ENCODE results near the gene GBGT1. TPM values are rescaled to one million over a fixed set of nuclear protein-coding genes. Genes with fewer than 3 reads are reported as not detected.

GBGT1 gene
- total RNA-seq: 1.3 and 5.7 TPM in 2 replicates

GRCh38 chr9:133163504-133164172, at the start of gene GBGT1:
Gene GBGT1 (minus strand): TSS chr9:133163914. CDS start chr9:133162412, 1,502 bp downstream.

GRCh38 chr9:133208880-133209300, 45.2 kb upstream of the GBGT1 start, which contains the start of gene OBP2B:
Gene OBP2B (minus strand): TSS chr9:133209250. CDS start chr9:133209199, 51 bp downstream.

GRCh38 chr9:133121198-133121914, 42.4 kb downstream of the GBGT1 start, which contains the start of gene RALGDS:
Gene RALGDS (minus strand): TSS chr9:133121240. CDS start chr9:133121154, 86 bp downstream.

Other genes with a start within 250 kb of the GBGT1 start
- gene TSC1, start 219.3 kb downstream of the GBGT1 start, total RNA-seq: 29.2 and 40.4 TPM in 2 replicates
- not detected in 2 replicates for gene GFI1B, start 185.2 kb downstream of the GBGT1 start, total RNA-seq
- gene GTF3C5, start 132.9 kb downstream of the GBGT1 start, total RNA-seq: 28.7 and 33.3 TPM in 2 replicates
- 0.32 and 0.34 TPM in 2 replicates for gene CEL, start 101.9 kb downstream of the GBGT1 start, total RNA-seq
- gene RALGDS, start 42.7 kb downstream of the GBGT1 start, total RNA-seq: 20.2 and 20.4 TPM in 2 replicates
- gene OBP2B, start 45.3 kb upstream of the GBGT1 start, total RNA-seq: not detected in 2 replicates
- not detected in 2 replicates for gene ABO, start 111.3 kb upstream of the GBGT1 start, total RNA-seq
- 7.4 and 8.1 TPM in 2 replicates for gene SURF6, start 172.3 kb upstream of the GBGT1 start, total RNA-seq
- gene MED22, start 184.2 kb upstream of the GBGT1 start, total RNA-seq: 9.9 and 21.4 TPM in 2 replicates
- 2,604 and 3,068 TPM in 2 replicates for gene RPL7A, start 184.3 kb upstream of the GBGT1 start, total RNA-seq
- 32.8 and 43.2 TPM in 2 replicates for gene SURF1, start 192.6 kb upstream of the GBGT1 start, total RNA-seq
- gene SURF2, start 192.6 kb upstream of the GBGT1 start, total RNA-seq: 13.9 and 14.6 TPM in 2 replicates
- 354 and 359 TPM in 2 replicates for gene SURF4, start 212.1 kb upstream of the GBGT1 start, total RNA-seq
- gene STKLD1, start 212.5 kb upstream of the GBGT1 start, total RNA-seq: 0.69 and 0.95 TPM in 2 replicates

All from bronchial smooth muscle cell (primary cell).